ENCODE data around the gene PHF21A.
A peak's percentile ranks its signal among the peaks of the same experiment; 100 is the strongest.
"Not testable (repeated sequence)": the region's sequence is repeated elsewhere in the genome, so short reads cannot be mapped to it uniquely, and the experiment has no call there.

The PHF21A gene

DNA sequence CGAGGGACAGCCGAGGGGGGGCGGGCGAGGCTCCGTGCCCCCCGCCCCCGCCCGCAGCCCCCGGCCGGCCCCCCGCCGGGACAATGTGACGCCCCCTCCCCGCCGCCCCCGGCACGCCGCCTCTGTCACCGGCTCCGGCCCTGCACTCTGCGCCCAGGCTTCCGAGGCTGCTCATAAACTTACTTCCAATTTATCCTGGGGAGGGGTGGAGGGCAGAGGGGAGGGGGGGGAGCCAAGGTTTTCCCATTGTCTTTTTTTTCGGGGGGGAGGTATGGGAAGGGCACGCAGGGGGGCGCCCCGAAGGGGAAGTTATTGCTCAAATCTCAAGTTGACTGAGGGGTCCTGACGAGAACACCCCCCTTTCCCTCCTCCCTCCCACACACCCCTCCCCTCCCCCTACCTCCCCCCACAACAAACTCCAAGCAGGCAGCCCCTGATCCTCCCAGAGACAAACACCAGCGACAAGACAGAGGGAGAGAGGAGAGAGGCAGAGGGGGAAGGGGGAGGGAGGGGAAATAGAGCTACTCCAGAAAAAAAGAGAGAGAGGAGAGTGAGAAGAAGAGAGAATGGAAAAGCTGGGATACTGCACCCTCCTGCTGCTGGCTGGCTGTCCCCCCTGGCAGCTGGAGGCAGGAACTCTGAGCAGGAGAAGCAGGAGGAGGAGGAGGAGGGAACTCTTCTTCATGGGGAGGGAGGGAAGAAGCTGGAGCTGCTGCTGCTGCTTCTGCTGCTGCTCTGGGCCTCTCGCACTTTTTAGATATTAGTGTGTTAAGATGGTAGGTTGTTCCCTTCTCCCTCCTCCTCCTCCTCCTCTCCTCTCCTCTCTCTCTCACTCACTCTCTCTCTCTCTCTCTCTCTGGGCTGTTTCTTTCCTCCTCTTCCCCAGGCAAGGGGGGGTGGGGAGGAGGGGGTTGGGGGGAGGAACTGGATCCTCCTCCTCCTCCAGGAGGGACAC lies 631 bp downstream of the PHF21A start:
- no peak for DNase-seq (ENCODE audit: low read depth in 2 of 2)

GRCh38 chr11:46119352-46120216 lies 1.7 kb downstream of the PHF21A start:
- DNase-seq (ENCODE audit: low read depth in 2 of 2) = peak; percentile 27 to 35

DNA sequence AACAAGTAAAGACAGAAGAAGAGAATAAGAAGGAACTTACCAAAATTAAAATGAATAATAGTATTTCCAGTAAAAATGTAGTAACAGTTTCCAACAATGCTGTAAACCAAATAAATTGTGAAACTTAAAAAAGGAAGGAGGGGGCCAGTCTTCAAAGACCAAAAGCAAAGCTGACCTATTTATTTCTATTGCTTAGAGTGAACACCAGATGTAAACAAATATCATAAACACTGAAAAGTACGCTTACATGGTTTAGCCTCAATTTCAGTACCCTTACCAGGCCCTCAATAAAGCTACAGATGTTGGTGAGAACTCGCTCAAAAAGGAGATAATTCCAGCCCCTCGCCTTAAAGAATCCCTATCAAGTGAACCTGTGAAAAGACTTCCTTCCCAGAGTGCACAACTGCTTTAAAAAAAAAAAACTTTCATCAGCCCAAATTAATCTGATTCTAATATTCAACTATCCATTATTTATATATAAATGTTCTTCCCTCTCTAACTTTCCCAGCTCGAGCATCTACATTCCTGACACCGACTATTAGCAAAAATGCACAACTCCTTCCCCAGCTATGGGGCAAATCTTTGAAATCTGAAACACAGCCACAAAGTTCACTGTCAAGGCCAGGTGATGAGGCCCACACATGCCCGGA lies 2.4 kb downstream of the PHF21A start:
- DNase-seq (ENCODE audit: low read depth in 2 of 2) = no peak

GRCh38 chr11:46117842-46118241 lies 3.4 kb downstream of the PHF21A start:
- DNase-seq (ENCODE audit: low read depth in 2 of 2) = no peak

DNA sequence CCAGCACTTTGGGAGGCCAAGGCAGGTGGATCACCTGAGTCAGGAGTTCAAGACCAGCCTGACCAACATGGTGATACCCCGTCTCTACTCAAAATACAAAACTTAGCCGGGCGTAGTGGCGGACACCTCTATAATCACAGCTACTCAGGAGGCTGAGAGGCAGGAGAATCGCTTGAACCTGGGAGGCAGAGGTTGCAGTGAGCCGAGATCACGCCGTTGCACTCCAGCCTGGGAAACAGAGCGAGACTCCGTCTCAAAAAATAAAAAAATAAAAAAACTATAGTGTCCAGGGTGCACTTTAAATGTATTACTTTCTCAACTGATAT lies 4.6 kb downstream of the PHF21A start:
- DNase-seq (ENCODE audit: low read depth in 2 of 2) = not testable (repeated sequence)

DNA sequence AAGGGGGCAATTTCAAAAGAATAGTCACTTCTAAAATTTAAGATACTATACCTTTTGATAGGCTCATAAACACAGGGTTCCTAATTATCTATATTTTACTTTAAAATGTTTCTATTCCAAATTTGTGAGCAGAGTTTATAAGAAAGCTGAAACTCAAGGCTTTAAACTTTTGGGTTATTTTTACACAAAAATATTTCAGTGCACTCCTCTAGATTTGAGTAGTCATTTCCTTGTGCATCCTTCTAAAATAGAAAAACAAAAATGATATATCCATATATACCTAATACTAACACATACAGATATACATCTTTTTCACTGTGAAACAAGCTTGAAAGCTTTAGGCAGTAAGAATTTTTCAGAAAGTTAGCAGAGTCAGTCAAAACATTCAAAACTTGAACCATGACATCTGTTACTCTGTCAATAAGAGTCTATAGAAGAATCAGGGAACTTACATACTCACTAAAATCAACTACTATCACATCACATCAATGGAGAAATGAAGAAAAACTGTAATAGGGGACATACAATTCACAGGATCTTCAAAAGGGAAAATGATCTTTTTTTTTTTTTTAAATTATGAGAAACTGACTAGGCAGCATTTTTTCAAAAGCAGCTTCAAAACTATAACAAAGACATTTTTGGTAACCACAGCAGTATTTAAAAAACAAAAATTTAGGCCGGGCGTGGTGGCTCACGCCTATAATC lies 5.1 kb downstream of the PHF21A start:
- DNase-seq (ENCODE audit: low read depth in 2 of 2) = no peak

GRCh38 chr11:46114961-46115360 lies 6.3 kb downstream of the PHF21A start:
- no peak for DNase-seq (ENCODE audit: low read depth in 2 of 2)

GRCh38 chr11:46114378-46114777 lies 6.9 kb downstream of the PHF21A start:
- DNase-seq (ENCODE audit: low read depth in 2 of 2) = no peak

GRCh38 chr11:46112961-46113607 lies 8.2 kb downstream of the PHF21A start:
- no peak for DNase-seq (ENCODE audit: low read depth in 2 of 2)

DNA sequence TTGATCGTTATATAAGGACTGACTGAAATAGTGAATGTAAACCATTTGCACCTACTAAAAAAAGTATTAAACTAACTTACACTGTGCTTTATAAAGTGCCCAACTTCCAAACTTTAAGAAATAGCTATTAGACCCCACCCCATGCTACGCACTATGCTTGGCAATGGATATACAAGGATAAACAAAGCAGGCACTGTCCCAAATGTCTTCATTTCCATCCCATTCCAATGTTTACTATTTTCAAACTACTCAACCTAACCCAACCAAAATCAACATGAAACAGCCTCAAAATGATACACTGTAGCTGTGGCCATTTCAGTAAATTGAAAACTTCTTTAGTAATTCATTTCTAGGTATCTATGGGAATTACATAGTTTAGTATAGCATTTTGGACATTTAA lies 12.5 kb downstream of the PHF21A start:
- no peak for DNase-seq (ENCODE audit: low read depth in 2 of 2)

DNA sequence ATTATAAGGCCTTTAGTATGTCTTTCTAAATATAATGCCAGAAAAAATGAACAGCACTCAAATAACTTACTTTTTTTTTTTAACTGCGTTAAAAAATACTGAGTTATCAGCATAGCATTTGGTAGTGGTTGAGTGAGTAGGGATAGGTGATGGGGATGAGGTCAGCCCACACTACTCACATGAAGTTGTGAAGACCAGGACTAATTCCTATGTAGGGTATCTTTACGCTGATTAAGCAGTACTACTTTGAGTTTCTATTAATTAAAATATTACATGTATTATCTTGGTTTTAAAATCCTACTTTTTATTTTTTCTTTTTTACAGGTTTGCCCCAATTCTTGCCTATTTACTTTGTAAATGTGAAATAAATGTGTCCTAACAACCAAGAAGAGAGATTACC lies 13.5 kb downstream of the PHF21A start:
- DNase-seq (ENCODE audit: low read depth in 2 of 2) = no peak

DNA sequence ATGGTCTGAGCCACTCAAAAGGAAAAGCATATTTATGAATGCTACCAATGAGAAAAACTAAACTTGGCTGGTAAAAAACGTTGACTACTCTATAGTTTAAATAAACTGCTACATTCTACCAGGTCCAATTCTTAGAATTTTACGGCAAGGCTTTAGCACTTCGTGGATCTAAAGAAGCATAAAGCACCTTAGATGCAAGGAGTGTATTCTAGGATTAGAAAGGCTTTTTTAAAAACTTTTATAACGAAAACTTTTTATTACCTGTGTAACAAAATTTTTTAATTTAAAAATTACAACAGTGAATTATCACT lies 13.9 kb downstream of the PHF21A start:
- DNase-seq (ENCODE audit: low read depth in 2 of 2) = no peak

GRCh38 chr11:46106530-46107407 lies 14.5 kb downstream of the PHF21A start:
- DNase-seq (ENCODE audit: low read depth in 2 of 2) = no peak

- no peak for DNase-seq (ENCODE audit: low read depth in 2 of 2)
These were observed 15.3 kb downstream of the PHF21A start for GRCh38 chr11:46105926-46106325.

- no peak for DNase-seq (ENCODE audit: low read depth in 2 of 2)
These were observed 16.1 kb downstream of the PHF21A start for GRCh38 chr11:46105134-46105628.

- no peak for DNase-seq (ENCODE audit: low read depth in 2 of 2)
These were observed 18.4 kb downstream of the PHF21A start for GRCh38 chr11:46102843-46103242.

- no peak for DNase-seq (ENCODE audit: low read depth in 2 of 2)
These were observed 20.6 kb downstream of the PHF21A start for GRCh38 chr11:46100670-46101069.

GRCh38 chr11:46099963-46100316 lies 21.3 kb downstream of the PHF21A start:
- DNase-seq (ENCODE audit: low read depth in 2 of 2) = no peak

GRCh38 chr11:46090375-46090774 lies 30.9 kb downstream of the PHF21A start:
- DNase-seq (ENCODE audit: low read depth in 2 of 2) = no peak

DNA sequence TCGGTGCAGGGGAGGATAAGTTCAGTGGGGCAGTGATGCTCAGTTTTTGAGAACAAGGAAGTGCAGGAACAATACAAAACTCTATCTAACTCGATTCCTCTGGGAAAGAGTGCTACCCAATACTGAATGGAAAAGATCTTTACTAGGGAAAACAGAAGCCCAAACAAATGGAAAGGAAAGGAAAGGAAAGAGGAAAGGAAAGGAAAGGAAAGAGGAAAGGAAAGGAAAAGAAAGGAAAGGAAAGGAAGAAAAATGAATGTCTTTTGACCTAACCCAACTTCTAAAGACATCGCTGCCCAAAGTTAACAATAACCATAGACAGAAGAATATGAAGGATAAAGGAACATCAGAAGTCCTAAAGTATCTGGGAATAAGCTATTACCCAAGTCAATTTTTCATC lies 41.6 kb downstream of the PHF21A start:
- DNase-seq (ENCODE audit: low read depth in 2 of 2) = no peak
